ENCODE data around the gene RAB17.

The RAB17 gene, protein sequence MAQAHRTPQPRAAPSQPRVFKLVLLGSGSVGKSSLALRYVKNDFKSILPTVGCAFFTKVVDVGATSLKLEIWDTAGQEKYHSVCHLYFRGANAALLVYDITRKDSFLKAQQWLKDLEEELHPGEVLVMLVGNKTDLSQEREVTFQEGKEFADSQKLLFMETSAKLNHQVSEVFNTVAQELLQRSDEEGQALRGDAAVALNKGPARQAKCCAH

GRCh38 chr2:237590272-237591140 is at the start of gene RAB17:
Gene RAB17 (minus strand): TSS chr2:237590734. CDS start chr2:237586154, 4,580 bp downstream.
- no peak for DNase-seq (ENCODE audit: low read depth in 2 of 2)

GRCh38 chr2:237639836-237640220 is 49.3 kb upstream of the RAB17 start:
- DNase-seq (ENCODE audit: low read depth in 2 of 2) = no peak

DNA sequence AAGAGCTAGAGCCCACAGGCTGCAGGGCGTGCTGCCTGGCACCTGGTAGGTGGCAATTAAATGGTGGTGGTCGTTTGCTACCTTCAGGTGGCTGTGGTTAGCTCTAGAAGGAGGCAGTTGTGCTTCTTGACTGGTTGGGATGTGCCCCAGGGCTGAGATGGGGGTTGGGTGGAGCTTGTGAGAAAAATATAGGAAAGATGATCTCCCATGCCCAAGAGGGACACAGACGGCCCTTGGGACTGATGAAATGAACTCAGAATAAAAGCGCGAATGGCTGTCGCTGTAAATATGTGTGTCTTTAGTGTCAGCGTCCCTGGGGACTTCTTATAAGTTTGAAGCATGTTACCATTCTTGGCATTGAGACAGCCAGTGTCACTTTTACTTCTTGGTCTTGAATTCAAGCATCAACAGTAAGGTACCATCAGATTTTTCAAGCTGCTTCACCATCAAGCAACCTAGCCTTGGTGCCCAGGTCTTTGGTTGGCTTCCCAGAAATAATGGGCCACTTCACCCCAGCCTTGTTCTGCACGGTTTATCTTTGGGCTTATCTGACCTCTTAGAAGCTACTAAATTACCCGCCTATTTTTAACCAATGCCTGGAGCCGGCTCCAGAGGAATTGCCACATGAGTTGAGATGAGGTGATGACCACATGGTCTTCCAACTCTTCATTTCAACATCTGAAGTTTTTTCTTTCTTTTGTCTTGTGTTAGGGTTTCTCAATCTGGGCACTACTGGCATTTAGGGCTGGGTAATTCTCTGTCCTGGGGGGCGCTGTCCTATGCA is 48.7 kb upstream of the RAB17 start:
- DNase-seq (ENCODE audit: low read depth in 2 of 2) = no peak

DNA sequence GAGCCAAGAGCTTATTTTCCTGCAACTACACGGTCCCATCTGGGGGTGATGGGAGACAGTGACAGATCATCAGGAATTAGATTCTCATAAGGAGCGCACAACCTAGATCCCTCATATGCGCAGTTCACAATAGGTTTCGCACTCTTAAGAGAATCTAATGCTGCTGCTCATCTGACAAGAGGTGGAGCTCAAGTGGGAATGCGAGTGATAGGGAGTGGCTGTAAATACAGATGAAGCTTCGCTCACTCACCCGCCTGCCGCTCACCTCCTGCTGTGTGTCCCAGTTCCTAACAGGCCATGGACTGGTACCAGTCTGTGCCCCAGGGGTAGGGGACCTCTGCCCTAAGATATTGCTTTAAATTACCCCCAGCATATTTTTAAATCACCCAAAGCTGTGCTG is 47.6 kb upstream of the RAB17 start:
- no peak for DNase-seq (ENCODE audit: low read depth in 2 of 2)

DNA sequence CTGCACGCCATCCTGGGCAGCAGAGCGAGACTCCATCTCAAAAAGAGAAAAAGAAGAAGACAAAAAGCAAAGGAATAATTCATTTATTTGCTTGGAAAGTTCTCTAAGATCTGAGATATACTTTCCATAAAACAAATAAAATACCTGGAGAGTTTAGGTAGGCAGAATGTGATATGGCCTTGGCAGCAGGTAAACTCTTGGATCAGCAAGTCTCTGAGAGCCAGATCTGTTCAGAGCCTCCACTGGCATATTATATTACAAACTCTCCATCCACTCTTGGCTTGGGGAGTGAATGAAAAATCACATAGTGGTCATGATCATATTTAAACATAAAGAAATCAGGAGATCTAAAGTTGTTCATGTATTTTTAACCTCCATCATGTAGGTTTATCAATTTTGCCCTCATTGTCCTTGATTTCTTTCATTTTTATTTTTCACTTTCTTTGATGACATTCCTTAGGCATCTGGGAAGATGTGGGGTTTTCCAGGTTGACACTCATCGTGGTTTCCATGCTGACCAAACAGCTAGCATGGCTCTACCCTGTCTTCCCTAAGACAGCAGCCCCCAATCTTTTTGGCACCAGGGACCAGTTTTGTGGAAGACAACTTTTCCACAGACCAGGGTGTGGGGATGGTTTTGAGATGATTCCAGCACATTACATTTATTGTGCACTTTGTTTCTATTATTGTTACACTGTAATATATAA is 47.0 kb upstream of the RAB17 start:
- no peak for DNase-seq (ENCODE audit: low read depth in 2 of 2)

- no peak for DNase-seq (ENCODE audit: low read depth in 2 of 2)
These were observed 46.0 kb upstream of the RAB17 start for GRCh38 chr2:237636578-237636977.

GRCh38 chr2:237633061-237633561 is 42.6 kb upstream of the RAB17 start:
- no peak for DNase-seq (ENCODE audit: low read depth in 2 of 2)

DNA sequence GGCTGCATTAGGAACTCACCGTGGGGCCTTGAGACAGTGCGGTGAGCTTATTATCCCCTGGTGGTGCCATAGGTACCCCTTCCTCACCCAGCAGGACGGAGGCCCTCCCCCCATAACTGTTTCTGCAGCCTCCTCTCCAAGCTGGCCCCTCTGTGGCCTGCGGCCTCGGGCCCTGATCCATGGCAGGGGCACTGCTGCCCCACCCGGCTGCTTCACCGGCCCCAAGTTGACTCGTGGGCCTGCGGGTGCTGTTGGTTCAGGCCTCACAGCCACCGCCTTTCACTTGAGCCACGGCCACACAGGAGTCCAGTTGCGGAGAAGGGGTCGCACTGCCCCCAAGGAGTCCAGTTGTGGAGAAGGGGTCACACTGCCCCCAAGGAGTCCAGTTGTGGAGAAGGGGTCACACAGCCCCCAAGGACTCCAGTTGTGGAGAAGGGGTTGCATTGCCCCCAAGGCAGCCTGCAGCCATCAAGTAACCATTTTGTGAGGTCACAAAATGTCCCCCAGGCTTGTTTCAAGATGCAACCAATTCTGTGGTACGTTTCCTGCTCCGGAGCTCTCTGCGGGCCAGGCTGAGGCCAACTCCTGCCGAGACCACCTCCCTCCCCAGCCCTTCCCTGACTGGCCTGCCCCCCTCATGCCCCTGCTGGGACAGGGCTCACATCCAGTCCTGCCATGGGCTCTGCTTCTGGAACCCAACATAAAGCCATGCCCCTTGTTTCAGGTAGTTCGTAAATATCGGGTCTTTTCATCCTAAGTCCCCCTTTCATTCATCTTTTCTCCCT is 41.5 kb upstream of the RAB17 start:
- no peak for DNase-seq (ENCODE audit: low read depth in 2 of 2)

- DNase-seq (ENCODE audit: low read depth in 2 of 2) = no peak
These were observed 40.7 kb upstream of the RAB17 start for GRCh38 chr2:237631007-237631785.

- DNase-seq (ENCODE audit: low read depth in 2 of 2) = no peak
These were observed 39.9 kb upstream of the RAB17 start for GRCh38 chr2:237630216-237631000.

- DNase-seq (ENCODE audit: low read depth in 2 of 2) = no peak
These were observed 39.2 kb upstream of the RAB17 start for GRCh38 chr2:237629739-237630138.

DNA sequence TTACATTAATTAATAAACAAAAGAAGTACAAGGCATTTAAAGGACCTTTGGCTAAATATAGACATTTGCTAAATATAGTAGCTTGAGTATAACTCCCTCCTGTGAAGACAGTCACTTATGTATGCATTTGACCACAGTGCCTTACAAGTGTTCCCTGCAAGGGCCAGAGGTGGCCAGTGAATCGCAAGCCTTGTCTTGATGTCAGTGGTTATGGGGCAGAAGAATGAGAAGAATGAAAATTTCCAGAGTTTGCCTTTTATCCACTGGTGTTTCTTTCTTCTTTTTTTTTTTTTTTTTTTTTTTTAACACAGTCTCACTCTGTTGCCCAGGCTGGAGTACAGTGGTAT is 38.6 kb upstream of the RAB17 start:
- no peak for DNase-seq (ENCODE audit: low read depth in 2 of 2)

DNA sequence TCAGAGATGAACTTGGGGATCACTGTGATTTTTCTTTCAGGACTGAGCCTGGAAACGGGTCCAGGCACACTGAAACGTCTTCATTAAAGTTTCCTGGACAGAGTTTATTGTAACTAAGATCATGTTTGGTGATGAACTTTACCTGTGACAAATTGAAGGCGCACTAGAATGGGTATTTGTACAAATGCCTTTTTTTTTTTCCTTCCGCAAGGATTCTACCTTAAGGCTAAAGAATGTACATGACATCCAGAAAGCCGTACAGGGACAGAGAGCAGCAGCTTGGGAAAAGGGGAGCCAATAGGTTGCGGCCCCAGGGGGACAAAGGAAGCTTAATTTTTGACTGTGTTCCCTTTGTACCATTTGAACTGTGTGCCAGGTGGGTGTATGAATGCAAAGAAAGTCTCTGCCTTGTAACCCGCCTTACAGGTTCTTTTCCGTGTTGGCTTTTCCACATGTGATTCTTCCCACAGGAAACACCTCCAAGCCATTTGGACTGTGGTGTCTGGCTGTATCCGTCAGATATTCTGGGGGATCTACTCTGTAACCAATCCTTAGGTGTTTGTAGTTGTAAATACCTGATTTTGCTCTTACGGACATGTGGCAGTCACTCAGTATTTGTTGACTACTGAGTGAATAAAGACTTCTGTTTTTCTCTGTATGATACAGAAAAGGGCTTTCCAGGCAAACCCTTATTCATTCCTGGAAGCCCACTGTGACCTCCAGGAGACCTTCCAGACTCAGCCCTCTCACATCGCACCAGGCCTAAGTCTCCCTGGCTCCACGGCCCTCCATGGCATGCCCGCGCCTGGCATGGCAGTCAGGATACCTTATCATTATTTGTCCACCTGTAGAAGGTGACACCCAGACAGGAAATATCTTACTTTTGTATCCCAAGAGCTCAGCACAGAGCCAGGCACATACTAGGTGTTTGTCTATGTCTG is 38.0 kb upstream of the RAB17 start:
- DNase-seq (ENCODE audit: low read depth in 2 of 2) = no peak

- no peak for DNase-seq (ENCODE audit: low read depth in 2 of 2)
These were observed 37.1 kb upstream of the RAB17 start, which contains the start of gene LRRFIP1 for GRCh38 chr2:237627441-237628246. Gene LRRFIP1 (plus strand): TSS chr2:237627587. CDS start chr2:237627645, 58 bp downstream.

- DNase-seq (ENCODE audit: low read depth in 2 of 2) = no peak
These were observed 36.4 kb upstream of the RAB17 start for GRCh38 chr2:237626813-237627440.

DNA sequence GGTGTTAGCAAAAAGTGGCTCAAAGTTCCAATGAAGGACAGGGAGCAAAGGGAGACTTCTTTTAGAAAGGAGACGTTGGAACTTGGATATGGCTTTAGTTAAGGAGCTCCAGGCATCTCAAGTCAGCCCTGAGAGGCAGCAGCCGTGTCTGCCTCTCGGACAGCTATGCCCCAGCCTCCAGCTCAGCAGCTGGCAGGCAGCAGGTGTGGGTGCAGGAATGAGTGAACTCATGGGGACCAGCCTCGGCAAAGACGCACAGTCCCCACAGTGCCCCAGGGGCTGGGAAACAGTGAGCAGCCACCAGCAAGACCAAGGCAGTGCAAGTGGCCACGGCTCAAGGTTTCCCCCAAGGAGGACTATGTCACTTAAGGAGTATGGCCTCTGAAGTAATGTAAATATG is 35.2 kb upstream of the RAB17 start:
- DNase-seq (ENCODE audit: low read depth in 2 of 2) = no peak

- no peak for DNase-seq (ENCODE audit: low read depth in 2 of 2)
These were observed 34.7 kb upstream of the RAB17 start for GRCh38 chr2:237625216-237625705.
